Thoracic aorta (tissue), 2 donors: ENCODE measurements around the gene MYBL2. TPM values are rescaled to one million over a fixed set of nuclear protein-coding genes. Genes with fewer than 3 reads are reported as not detected.
"Not testable (repeated sequence)": the region's sequence is repeated elsewhere in the genome, so short reads cannot be mapped to it uniquely, and the experiment has no call there.

ENCODE experiments used
- ATAC-seq: fragments of 150-250 bp; one replicate; pipeline ENCODE4 v1.8.0; 2017; ENCODE audit warnings: low read depth; ENCODE audit not compliant: insufficient number of reproducible peaks, low FRiP score
- DNase-seq: peaks from one replicate; pipeline ENCODE4 v3.0.0-alpha.2; 2020; ENCODE audit warnings: low spot score
- H3K27ac ChIP-seq, 2 donors: fragments of 200-600 bp; sonication (generic); 1 replicate in 1 of 2; 2 replicates in 1 of 2; pipeline ENCODE4 v1.5.1; 2016; ENCODE audit warnings: mild to moderate bottlenecking in 2 of 2, moderate library complexity in 2 of 2
- H3K27me3 ChIP-seq: fragments of 200-600 bp; sonication (generic); replicated peaks from 2 replicates; pipeline ENCODE4 v1.6.0; 2016; ENCODE audit warnings: mild to moderate bottlenecking; ENCODE audit not compliant: insufficient read depth
- H3K36me3 ChIP-seq: fragments of 200-600 bp; sonication (generic); one replicate; pipeline ENCODE4 v1.5.1; 2016
- H3K4me1 ChIP-seq, 2 donors: fragments of 200-600 bp; sonication (generic); 1 replicate in 1 of 2; 2 replicates in 1 of 2; pipeline versions ENCODE4 v1.5.1 to v1.6.0; 2016; ENCODE audit warnings: low read depth in 2 of 2, mild to moderate bottlenecking in 1 of 2; ENCODE audit not compliant: control insufficient read depth in 1 of 2
- H3K4me3 ChIP-seq: fragments of 200-600 bp; sonication (generic); 2 replicates; pipeline ENCODE4 v1.5.1; 2016; ENCODE audit warnings: mild to moderate bottlenecking
- H3K9me3 ChIP-seq: fragments of 200-600 bp; sonication (generic); 2 replicates; pipeline ENCODE4 v1.5.1; 2016
- total RNA-seq, 2 donors: library from RNA; depleted of rRNA; stranded (reverse); fragments of >200 nt; gene quantifications; one replicate each; pipeline versions ENCODE4 v1.1.0 to v1.2.3, GENCODE V29; 2016
- TF ChIP-seq, protein P1 (sequence below): fragments of 200-600 bp; sonication (generic); IDR thresholded peaks from one replicate; pipeline ENCODE4 v1.5.1; 2019; ENCODE audit warnings: antibody characterized with exemption

The MYBL2 gene
- total RNA-seq, 2 donors from 2014 or later: 0.78 to 0.81 TPM

DNA sequence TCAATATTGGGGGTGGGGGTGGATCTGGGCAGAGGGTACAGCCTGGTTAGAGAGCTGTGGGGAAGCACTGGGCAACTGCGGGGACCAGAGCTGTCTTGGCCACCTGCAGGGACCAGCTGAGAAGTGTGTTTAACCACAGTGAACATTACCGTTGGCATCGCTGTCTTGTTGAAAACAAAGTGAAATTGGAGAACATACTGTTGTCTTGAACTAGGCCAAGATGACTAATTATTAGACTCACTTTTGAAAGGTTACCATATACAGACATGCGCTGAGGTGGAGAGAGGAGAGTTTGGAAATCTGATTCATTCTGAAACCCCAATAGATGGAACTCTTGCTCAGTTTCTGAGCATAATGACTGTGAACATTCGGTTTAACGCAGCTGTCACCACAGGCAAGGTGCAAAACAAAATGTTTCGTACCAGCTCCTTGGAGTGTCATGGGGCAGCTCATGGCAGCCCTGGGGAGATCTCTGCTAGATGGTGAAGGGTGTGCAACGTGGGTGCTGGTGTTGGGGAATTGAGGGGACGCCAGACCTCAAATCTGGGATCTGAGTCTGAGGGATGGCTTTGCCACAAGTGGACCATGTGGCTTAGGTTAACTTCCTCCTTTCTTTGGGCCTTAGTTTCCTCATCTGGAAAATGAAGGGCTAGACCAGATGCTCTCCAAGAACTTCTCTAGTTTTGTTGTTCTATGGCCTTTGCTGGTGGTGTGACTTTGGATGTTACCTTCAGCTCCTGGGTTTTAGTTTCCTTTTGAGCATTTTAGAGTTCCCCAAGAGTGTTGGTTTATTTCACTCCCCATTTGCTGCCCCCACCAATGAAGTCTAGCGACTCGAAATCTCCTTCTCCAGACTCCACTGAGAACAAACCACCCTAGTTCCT is 84.5 kb downstream of the MYBL2 start:
- TF ChIP-seq, protein P1, sequence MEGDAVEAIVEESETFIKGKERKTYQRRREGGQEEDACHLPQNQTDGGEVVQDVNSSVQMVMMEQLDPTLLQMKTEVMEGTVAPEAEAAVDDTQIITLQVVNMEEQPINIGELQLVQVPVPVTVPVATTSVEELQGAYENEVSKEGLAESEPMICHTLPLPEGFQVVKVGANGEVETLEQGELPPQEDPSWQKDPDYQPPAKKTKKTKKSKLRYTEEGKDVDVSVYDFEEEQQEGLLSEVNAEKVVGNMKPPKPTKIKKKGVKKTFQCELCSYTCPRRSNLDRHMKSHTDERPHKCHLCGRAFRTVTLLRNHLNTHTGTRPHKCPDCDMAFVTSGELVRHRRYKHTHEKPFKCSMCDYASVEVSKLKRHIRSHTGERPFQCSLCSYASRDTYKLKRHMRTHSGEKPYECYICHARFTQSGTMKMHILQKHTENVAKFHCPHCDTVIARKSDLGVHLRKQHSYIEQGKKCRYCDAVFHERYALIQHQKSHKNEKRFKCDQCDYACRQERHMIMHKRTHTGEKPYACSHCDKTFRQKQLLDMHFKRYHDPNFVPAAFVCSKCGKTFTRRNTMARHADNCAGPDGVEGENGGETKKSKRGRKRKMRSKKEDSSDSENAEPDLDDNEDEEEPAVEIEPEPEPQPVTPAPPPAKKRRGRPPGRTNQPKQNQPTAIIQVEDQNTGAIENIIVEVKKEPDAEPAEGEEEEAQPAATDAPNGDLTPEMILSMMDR: no peak
- DNase-seq (no peak), ATAC-seq (peak; percentile 37)
- H3K9me3 ChIP-seq: no peaks in the 10 kb centered on the region
- no peaks in the 10 kb centered on the region for H3K36me3 ChIP-seq
- H3K27me3 ChIP-seq: no peaks in the 10 kb centered on the region
- H3K27ac ChIP-seq: peak overlapping the region in 1 of 2 donors; percentile 13
- no peak overlapping the region for H3K4me3 ChIP-seq
- H3K4me1 ChIP-seq: peaks cover 0 to 9% of the 10 kb centered on the region in 2 donors

DNA sequence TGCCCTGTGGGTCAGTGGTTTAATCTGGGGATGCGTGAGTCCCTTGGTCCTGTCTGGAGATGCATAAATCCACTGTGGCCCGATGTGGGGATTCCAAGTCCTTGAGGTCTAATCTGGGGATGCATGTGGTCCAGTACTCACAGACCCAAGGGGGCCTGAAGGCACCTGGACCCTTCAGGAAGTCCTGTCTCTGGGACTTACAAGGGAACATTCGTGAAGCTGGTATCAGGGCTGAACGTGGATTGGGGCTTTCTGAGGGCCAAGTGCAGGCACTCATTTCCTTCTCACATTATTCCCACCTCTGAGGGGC is 85.1 kb downstream of the MYBL2 start:
- DNase-seq: no peak
- Histone ChIP-seq H3K36me3 (no peaks in the 10 kb centered on the region), H3K9me3 (no peaks in the 10 kb centered on the region), H3K4me3 (no peak overlapping the region), H3K27ac (no peak overlapping the region), H3K27me3 (no peaks in the 10 kb centered on the region), H3K4me1 (peaks cover 0 to 9% of the 10 kb centered on the region in 2 donors)
- TF ChIP-seq, protein P1: no peak
- ATAC-seq: no peak

DNA sequence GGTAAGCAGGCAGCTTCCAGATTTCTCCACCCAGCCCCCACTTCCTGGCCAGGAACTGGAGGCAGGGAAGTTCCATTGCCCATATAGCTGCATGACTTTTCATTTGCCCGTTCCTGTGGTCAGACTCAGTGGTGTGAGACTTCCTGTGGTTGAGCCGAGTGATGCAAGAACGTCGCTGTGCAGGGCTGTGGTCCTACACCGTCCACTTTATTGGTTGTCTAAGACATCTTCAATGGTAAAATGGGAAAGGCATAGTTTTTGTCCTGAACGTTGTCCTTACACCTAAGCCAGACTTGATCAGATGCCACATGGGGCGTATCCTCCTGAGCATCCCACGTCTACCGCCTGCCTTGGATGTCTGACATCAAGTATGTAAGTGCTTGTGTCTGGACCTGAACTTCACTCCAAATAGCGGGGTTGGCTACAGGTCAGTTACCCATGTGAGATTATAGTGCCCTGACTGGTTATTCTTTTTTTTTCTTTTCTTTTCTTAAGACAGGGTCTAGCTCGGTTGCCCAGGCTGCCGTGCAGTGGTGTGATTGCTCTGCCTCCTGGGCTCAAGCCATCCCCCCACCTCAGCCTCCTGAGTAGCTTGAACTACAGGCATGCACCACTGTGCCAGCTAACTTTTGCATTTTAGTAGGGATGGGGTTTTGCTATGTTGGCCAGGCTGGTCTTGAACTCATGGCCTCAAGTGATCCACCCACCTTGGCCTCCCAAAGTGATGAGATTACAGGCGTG is 85.8 kb downstream of the MYBL2 start:
- ATAC-seq: no peak
- no peak for DNase-seq
- Histone ChIP-seq H3K9me3 (no peaks in the 10 kb centered on the region), H3K27ac (no peak overlapping the region), H3K4me3 (no peak overlapping the region), H3K27me3 (no peaks in the 10 kb centered on the region), H3K4me1 (peaks cover 0 to 9% of the 10 kb centered on the region in 2 donors), H3K36me3 (no peaks in the 10 kb centered on the region)
- TF ChIP-seq, protein P1: no peak

DNA sequence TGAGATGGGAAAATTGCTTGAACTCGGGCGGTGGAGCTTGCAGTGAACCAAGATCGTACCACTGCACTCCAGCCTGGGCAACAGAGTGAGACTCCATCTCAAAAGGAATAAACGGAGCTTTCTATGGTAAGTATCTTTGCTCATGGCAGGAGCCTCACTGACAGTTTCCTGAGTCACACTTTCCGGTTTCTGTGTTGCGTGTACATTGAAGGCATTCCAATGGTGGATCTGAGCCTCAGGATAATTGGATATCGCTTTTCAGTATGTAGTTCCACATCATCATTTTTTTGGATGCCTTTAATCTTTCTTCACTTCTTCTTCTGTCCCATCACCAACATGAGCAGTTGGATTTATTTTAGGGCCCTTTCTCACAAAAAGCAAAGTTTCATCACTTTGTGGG is 88.5 kb downstream of the MYBL2 start:
- Histone ChIP-seq H3K27me3 (no peaks in the 10 kb centered on the region), H3K36me3 (no peaks in the 10 kb centered on the region), H3K4me1 (peaks cover 0 to 9% of the 10 kb centered on the region in 2 donors), H3K27ac (no peak overlapping the region), H3K9me3 (no peaks in the 10 kb centered on the region), H3K4me3 (no peak overlapping the region)
- ATAC-seq: no peak
- DNase-seq: no peak
- TF ChIP-seq, protein P1: no peak

DNA sequence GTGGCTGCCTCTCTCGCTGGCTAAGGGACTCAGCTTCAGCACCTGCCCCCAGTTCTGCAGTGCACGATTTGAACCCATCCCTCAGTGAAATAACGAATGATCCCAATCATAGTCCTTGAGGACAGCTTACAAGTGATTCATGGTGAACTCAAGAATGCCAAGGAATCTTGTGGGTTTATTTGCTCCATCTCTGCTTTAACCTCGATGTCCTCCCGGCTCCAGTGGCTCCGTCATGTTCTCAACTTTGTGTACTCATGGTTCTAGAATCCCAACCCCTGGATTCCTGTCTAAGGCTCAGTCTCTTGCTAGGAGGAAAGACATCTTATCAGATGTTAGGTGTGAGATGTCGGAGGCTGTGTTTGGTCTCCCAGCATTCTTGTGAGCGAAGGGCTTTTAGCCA is 88.9 kb downstream of the MYBL2 start:
- ATAC-seq: no peak
- peaks cover 0 to 9% of the 10 kb centered on the region in 2 donors for H3K4me1 ChIP-seq
- H3K36me3 ChIP-seq: no peaks in the 10 kb centered on the region
- H3K4me3 ChIP-seq: no peak overlapping the region
- H3K27me3 ChIP-seq: no peaks in the 10 kb centered on the region
- no peaks in the 10 kb centered on the region for H3K9me3 ChIP-seq
- no peak overlapping the region for H3K27ac ChIP-seq
- TF ChIP-seq, protein P1: no peak
- DNase-seq: no peak

DNA sequence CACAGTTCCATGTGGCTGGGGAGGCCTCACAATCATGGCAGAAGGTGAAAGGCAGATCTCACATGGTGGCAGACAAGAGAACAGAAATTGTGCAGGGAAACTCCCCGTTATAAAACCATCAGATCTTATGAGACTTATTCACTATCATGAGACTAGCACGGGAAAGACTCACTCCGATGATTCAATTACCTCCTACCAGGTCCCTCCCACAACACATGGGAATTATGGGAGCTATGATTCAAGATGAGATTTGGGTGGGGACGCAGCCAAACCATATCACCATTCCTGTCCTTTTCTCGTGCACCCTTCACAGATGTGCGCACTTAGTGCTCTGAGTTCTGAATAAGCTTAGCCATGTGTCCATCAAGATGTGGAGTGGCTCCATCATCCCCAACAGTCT is 91.0 kb downstream of the MYBL2 start:
- not testable (repeated sequence) for H3K36me3 ChIP-seq, H3K27me3 ChIP-seq, ATAC-seq, H3K4me1 ChIP-seq, H3K27ac ChIP-seq, DNase-seq, H3K4me3 ChIP-seq, H3K9me3 ChIP-seq
